NCI-H2081 treated with DMSO at 0.1 percent for 48 hours (cell line): Measurements from ENCODE around the gene ENAM.
"Not testable (repeated sequence)": the region's sequence is repeated elsewhere in the genome, so short reads cannot be mapped to it uniquely, and the experiment has no call there.

ENCODE experiments used
- DNase-seq: peaks from one replicate; lab custom pipeline; 2025; lab: John Stamatoyannopoulos, UW

ENAM gene

GRCh38 chr4:70680934-70681333 is 52.4 kb downstream of the ENAM start:
- DNase-seq = no peak

- DNase-seq = no peak
Observed at GRCh38 chr4:70681704-70682103, 53.2 kb downstream of the ENAM start.

- DNase-seq = not testable (repeated sequence)
Observed at GRCh38 chr4:70682142-70682541, 53.6 kb downstream of the ENAM start.

- DNase-seq = no peak
Observed at GRCh38 chr4:70687392-70687791, 58.8 kb downstream of the ENAM start.

GRCh38 chr4:70687821-70688794 is 59.6 kb downstream of the ENAM start, which contains the start of gene UTP3:
UTP3 (plus strand) TSS chr4:70688532; CDS start chr4:70688678, 146 bp downstream.
- peak; percentile 93 for DNase-seq

- no peak for DNase-seq
Observed at GRCh38 chr4:70688795-70689231, 60.3 kb downstream of the ENAM start.

- no peak for DNase-seq
Observed at GRCh38 chr4:70691661-70692060, 63.1 kb downstream of the ENAM start.

- not testable (repeated sequence) for DNase-seq
Observed at GRCh38 chr4:70694633-70695032, 66.1 kb downstream of the ENAM start.
